ENCODE data around the gene CEP78. TPM values are rescaled to one million over a fixed set of nuclear protein-coding genes. Genes with fewer than 3 reads are reported as not detected.
A peak's percentile ranks its signal among the peaks of the same experiment; 100 is the strongest.

CEP78 gene
- total RNA-seq, 1 experiment from 2014 or later, result 109 TPM

DNA sequence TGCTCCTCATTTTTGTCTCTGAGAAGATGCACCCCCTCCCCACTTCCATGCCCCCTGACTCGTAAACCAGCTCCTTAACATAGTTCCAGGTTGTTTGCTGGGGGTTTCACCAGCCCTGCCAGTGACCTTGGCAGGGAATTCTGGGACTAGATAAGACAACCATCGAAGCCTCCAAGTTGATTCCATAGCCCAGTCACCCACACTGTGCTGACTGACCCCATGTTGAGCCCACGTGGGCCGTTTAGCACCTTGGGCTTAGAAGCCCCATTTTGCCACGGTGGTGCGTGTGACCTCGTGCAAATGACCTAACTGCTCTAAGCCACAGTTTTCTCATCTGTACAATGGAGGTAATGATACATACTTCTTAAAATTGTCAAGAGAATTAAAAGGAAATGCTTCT lies 85.6 kb downstream of the CEP78 start:
- DNase-seq (ENCODE audit: low spot score), result no peak
- in situ Hi-C loops (cut with HindIII; ENCODE audit: low sequenced_read_pairs), result no loop called here

- no peak for DNase-seq (ENCODE audit: low spot score)
- in situ Hi-C loops (cut with HindIII; ENCODE audit: low sequenced_read_pairs), result no loop called here
Observed at GRCh38 chr9:78324068-78324650, 88.3 kb downstream of the CEP78 start.

- in situ Hi-C loops (cut with HindIII; ENCODE audit: low sequenced_read_pairs), result no loop called here
Observed at GRCh38 chr9:78324682-78325081, 88.8 kb downstream of the CEP78 start.

GRCh38 chr9:78325343-78325742 lies 89.5 kb downstream of the CEP78 start:
- in situ Hi-C loops (cut with HindIII; ENCODE audit: low sequenced_read_pairs), result no loop called here

More at GRCh38 chr9:78324682-78325081, 88.8 kb downstream of the CEP78 start:
- DNase-seq (ENCODE audit: low spot score), result no peak

GRCh38 chr9:78325846-78326360 lies 90.0 kb downstream of the CEP78 start:
- no peak for DNase-seq (ENCODE audit: low spot score)
- in situ Hi-C loops (cut with HindIII; ENCODE audit: low sequenced_read_pairs), result no loop called here

More at GRCh38 chr9:78325343-78325742, 89.5 kb downstream of the CEP78 start:
- peak; percentile 8 for DNase-seq (ENCODE audit: low spot score)

GRCh38 chr9:78326564-78326963 lies 90.7 kb downstream of the CEP78 start:
- in situ Hi-C loops (cut with HindIII; ENCODE audit: low sequenced_read_pairs), result no loop called here
- DNase-seq (ENCODE audit: low spot score), result no peak

Other genes with a start within 250 kb of the CEP78 start
- 17.8 and 24.5 TPM in 2 replicates for gene GNAQ, start 204.3 kb upstream of the CEP78 start, total RNA-seq (2014; rRNA removed; shearing (Covaris generic))
- 222 and 268 TPM in 2 replicates for gene PSAT1, start 61.0 kb downstream of the CEP78 start, total RNA-seq (2014; rRNA removed; shearing (Covaris generic))